Natural killer cell (primary cell): Measurements from ENCODE around the gene PRRX1. TPM values are rescaled to one million over a fixed set of nuclear protein-coding genes. Genes with fewer than 3 reads are reported as not detected.

Source experiments
- ATAC-seq, 3 donors: fragments of 150-1000 bp in 2 of 3; fragments of 200-7000 bp in 1 of 3; cut with Tn5 transposase; 1 replicate in 1 of 3; 2 replicates in 2 of 3; pipeline ENCODE4 v1.10.0; 2021; ENCODE audit warnings: mild to moderate bottlenecking in 2 of 3, moderate library complexity in 2 of 3
- DNase-seq, 2 donors: peaks; one replicate each; pipeline versions ENCODE4 v3.0.0 to v3.0.0-alpha.2; 2013 to 2021; ENCODE audit warnings: mixed read lengths in 1 of 2
- H3K27ac ChIP-seq: one replicate; pipeline ENCODE4 v1.5.1; 2013; ENCODE audit warnings: mild to moderate bottlenecking, low read length
- H3K27me3 ChIP-seq: one replicate; pipeline ENCODE4 v1.6.1; 2013; ENCODE audit warnings: low read length; ENCODE audit not compliant: control insufficient read depth, insufficient read depth
- H3K36me3 ChIP-seq: one replicate; pipeline ENCODE4 v1.6.1; 2013; ENCODE audit warnings: low read length; ENCODE audit not compliant: control insufficient read depth, insufficient read depth
- H3K4me1 ChIP-seq: one replicate; pipeline ENCODE4 v1.6.1; 2013; ENCODE audit warnings: low read length; ENCODE audit not compliant: control insufficient read depth, insufficient read depth
- H3K4me3 ChIP-seq: one replicate; pipeline ENCODE4 v1.5.1; 2013; ENCODE audit warnings: low read length
- H3K9me3 ChIP-seq: one replicate; pipeline ENCODE4 v1.6.1; 2013; ENCODE audit warnings: low read length; ENCODE audit not compliant: control insufficient read depth, insufficient read depth
- H3K27ac Mint-ChIP-seq, 2 donors: one replicate each; pipeline ENCODE4 v1.8.0; 2022; ENCODE audit warnings: mild to moderate bottlenecking in 2 of 2, mixed read lengths in 2 of 2, moderate library complexity in 1 of 2
- H3K27me3 Mint-ChIP-seq, 2 donors: one replicate each; pipeline ENCODE4 v1.8.0; 2022; ENCODE audit warnings: low read depth in 2 of 2, mixed read lengths in 2 of 2
- H3K36me3 Mint-ChIP-seq: one replicate; pipeline ENCODE4 v1.8.0; 2022; ENCODE audit warnings: mixed read lengths
- H3K4me1 Mint-ChIP-seq, 2 donors: one replicate each; pipeline ENCODE4 v1.8.0; 2022; ENCODE audit warnings: mixed read lengths in 2 of 2
- H3K4me3 Mint-ChIP-seq: one replicate; pipeline ENCODE4 v1.8.0; 2022; ENCODE audit warnings: mild to moderate bottlenecking, moderate library complexity, mixed read lengths
- H3K9me3 Mint-ChIP-seq, 2 donors: one replicate each; pipeline ENCODE4 v1.8.0; 2022; ENCODE audit warnings: mixed read lengths in 2 of 2
- WGBS: methylation state at CpG from one replicate; pipeline ENCODE4 v1.1.7; 2013; ENCODE audit warnings: missing lambda C conversion rate; ENCODE audit not compliant: insufficient coverage; 5-methylcytosine and 5-hydroxymethylcytosine counted together
- intact Hi-C: fragments of 100-400 bp; cut with micrococcal nuclease; formaldehyde crosslinking; loops from one replicate; pipeline ENCODE4 v1.14.2; 2022
- total RNA-seq, 4 donors: library from RNA; stranded (reverse); fragments of 120-200 nt in 1 of 4; gene quantifications; one replicate each; pipeline versions ENCODE4 v1.2.3 to v1.2.4, GENCODE V29; 2013 to 2022
- TF ChIP-seq, protein P1 (sequence below): fragments of 200-600 bp; IDR thresholded peaks from one replicate; pipeline ENCODE4 v1.8.0; 2022; ENCODE audit warnings: antibody characterized with exemption

The PRRX1 gene
- total RNA-seq, 3 donors from 2014 or later (not counting 1 experiment from before 2014, with no cell fraction given) = not detected

GRCh38 chr1:170723518-170723917 lies 59.6 kb downstream of the PRRX1 start:
- Histone ChIP-seq H3K27me3 (no peaks in the 10 kb centered on the region), H3K4me1 (no peaks in the 10 kb centered on the region), H3K9me3 (no peaks in the 10 kb centered on the region), H3K27ac (no peak overlapping the region), H3K4me3 (no peak overlapping the region), H3K36me3 (no peaks in the 10 kb centered on the region)
- Mint-ChIP-seq H3K4me1 (no peaks in the 10 kb centered on the region), H3K4me3 (no peak overlapping the region), H3K9me3 (peaks cover 0 to 2% of the 10 kb centered on the region in 2 donors), H3K27ac (no peak overlapping the region), H3K36me3 (no peaks in the 10 kb centered on the region), H3K27me3 (peaks cover 8 to 16% of the 10 kb centered on the region in 2 donors)
- TF ChIP-seq, protein P1, sequence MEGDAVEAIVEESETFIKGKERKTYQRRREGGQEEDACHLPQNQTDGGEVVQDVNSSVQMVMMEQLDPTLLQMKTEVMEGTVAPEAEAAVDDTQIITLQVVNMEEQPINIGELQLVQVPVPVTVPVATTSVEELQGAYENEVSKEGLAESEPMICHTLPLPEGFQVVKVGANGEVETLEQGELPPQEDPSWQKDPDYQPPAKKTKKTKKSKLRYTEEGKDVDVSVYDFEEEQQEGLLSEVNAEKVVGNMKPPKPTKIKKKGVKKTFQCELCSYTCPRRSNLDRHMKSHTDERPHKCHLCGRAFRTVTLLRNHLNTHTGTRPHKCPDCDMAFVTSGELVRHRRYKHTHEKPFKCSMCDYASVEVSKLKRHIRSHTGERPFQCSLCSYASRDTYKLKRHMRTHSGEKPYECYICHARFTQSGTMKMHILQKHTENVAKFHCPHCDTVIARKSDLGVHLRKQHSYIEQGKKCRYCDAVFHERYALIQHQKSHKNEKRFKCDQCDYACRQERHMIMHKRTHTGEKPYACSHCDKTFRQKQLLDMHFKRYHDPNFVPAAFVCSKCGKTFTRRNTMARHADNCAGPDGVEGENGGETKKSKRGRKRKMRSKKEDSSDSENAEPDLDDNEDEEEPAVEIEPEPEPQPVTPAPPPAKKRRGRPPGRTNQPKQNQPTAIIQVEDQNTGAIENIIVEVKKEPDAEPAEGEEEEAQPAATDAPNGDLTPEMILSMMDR = no peak
- intact Hi-C loops = no loop called here
- ATAC-seq (no peak), DNase-seq (no peak)
- 92% methylated on average over 2 of the region's 2 CpGs for WGBS

GRCh38 chr1:170725326-170725725 lies 61.4 kb downstream of the PRRX1 start:
- H3K9me3 ChIP-seq = no peaks in the 10 kb centered on the region
- TF ChIP-seq, protein P1 = no peak
- WGBS = 90% methylated on average over 1 of the region's 1 CpG
- no peaks in the 10 kb centered on the region for H3K36me3 ChIP-seq
- H3K4me3 Mint-ChIP-seq = no peak overlapping the region
- H3K9me3 Mint-ChIP-seq = peaks cover 0 to 2% of the 10 kb centered on the region in 2 donors
- no peaks in the 10 kb centered on the region for H3K27me3 ChIP-seq
- H3K27ac ChIP-seq = no peak overlapping the region
- no peaks in the 10 kb centered on the region for H3K4me1 Mint-ChIP-seq
- H3K27me3 Mint-ChIP-seq = peaks cover 8 to 18% of the 10 kb centered on the region in 2 donors
- no peak overlapping the region for H3K27ac Mint-ChIP-seq
- intact Hi-C loops = no loop called here
- no peaks in the 10 kb centered on the region for H3K36me3 Mint-ChIP-seq
- H3K4me1 ChIP-seq = no peaks in the 10 kb centered on the region
- H3K4me3 ChIP-seq = no peak overlapping the region
- ATAC-seq = no peak
- no peak for DNase-seq

- WGBS = 88% methylated on average over 2 of the region's 5 CpGs
- H3K9me3 ChIP-seq = no peaks in the 10 kb centered on the region
- H3K9me3 Mint-ChIP-seq = peaks cover 0 to 2% of the 10 kb centered on the region in 2 donors
- intact Hi-C loops = no loop called here
- ATAC-seq (no peak), DNase-seq (no peak)
- no peak overlapping the region for H3K4me3 ChIP-seq
- H3K4me1 Mint-ChIP-seq = no peaks in the 10 kb centered on the region
- H3K36me3 Mint-ChIP-seq = no peaks in the 10 kb centered on the region
- H3K36me3 ChIP-seq = no peaks in the 10 kb centered on the region
- H3K4me1 ChIP-seq = no peaks in the 10 kb centered on the region
- no peak overlapping the region for H3K27ac ChIP-seq
- H3K27me3 ChIP-seq = no peaks in the 10 kb centered on the region
- no peak overlapping the region for H3K4me3 Mint-ChIP-seq
- TF ChIP-seq, protein P1 = no peak
- no peak overlapping the region for H3K27ac Mint-ChIP-seq
- H3K27me3 Mint-ChIP-seq = peaks cover 8 to 9% of the 10 kb centered on the region in 2 donors
Observed at GRCh38 chr1:170727963-170728362, 64.0 kb downstream of the PRRX1 start.
